ENCODE data around the gene MIS12. TPM values are rescaled to one million over a fixed set of nuclear protein-coding genes. Genes with fewer than 3 reads are reported as not detected.

Gene MIS12, protein sequence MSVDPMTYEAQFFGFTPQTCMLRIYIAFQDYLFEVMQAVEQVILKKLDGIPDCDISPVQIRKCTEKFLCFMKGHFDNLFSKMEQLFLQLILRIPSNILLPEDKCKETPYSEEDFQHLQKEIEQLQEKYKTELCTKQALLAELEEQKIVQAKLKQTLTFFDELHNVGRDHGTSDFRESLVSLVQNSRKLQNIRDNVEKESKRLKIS
- 10 to 100 TPM; 30.6 to 43.4 (median 36.4) TPM for polyA plus RNA-seq (ENCODE audit: insufficient read length in 4 of 4)

DNA sequence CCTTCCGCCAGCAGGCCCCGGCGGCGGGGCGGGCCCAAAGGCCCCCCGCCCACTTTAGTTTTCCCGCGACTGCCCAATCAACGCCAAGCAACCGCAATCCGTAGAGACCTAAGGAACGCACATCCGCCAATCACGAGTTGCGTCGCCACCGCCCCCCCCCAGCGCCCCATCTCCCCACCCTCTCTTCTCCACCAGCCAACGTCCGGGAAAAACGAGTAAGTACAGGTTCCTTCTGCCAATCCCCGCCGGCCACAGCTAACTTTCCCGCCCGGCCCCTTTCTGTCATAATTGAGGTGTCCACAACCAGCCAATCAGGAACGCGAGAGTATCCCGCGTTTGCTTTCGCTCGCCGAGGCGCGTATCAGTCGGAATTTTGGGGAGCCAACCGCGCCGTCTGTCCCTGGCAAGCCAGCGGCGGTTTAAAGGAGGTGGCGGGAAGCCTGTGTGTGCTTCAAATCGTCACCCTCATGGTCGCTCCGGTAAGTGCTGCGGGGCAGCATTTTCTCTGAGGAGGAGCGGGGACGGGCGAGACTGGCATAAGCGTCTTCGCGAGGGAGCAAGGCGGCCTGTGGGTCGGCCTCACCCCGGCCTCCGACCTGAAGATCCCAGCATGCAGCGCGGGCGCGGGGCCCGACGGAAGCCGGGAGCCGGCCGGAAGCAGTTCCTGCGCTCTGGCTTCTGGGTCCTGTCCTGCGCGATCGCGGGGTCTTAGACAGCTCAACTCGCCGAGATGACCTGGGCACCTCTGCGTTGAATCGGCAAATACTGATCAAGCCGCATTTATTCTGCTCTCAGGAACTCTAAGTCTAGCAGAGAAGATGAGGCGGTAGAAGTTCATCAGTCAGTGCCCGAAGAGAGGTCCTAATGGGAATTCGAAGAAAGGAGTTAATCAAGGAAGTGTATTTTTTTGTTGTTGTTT is at the start of gene MIS12:
MIS12 (plus strand) TSS at position 361 of the 919 bp plus-strand sequence. CDS start 2,297 bp downstream, outside the sequence.
- peak; percentile 93 to 98 (median 96) for DNase-seq (ENCODE audit: low read depth in 4 of 4, low spot score in 3 of 4)

- no peak for DNase-seq (ENCODE audit: low read depth in 4 of 4, low spot score in 3 of 4)
Observed at GRCh38 chr17:5437721-5438317, 48.5 kb upstream of the MIS12 start.

DNA sequence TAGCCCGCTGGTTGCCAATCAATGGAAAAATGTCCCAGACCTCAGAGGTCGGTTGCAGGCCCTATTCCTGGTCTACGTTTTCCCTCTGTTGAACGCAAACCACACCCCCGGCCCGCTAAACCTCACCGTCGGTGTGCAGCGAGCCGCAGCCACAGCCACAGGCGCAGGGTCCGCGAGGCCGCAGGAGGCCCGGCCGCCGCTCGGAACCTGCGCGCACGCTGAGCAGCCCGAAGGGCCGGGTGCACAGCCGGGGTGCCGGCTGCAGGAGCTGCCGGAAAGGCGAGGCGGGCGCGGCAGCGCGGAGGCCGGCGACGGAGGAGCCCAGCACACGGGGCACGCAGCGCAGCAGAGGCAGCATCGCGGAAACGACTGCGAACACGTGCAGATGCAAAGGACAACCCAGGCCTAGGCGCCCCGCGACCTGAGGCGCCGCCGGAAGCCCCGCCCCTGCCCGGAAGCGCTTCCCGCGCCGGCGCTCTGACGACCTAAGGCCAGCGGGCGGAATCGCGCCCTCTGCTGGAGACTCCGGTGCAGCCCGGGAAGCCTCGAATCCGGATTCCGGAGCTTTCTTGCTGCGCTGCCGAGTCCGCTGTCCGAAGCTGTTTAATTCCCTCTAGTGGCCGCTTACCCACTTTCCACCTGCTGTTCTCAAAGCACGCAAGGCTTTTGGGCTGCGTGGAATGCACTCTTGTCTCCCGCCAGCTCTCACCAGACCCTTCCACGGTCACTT is 47.5 kb upstream of the MIS12 start, which contains the start of gene C1QBP:
C1QBP (minus strand) TSS at position 440 of the 730 bp plus-strand sequence; CDS start at position 358, 82 bp downstream.
- peak; percentile 86 to 94 (median 90) for DNase-seq (ENCODE audit: low read depth in 4 of 4, low spot score in 3 of 4)

DNA sequence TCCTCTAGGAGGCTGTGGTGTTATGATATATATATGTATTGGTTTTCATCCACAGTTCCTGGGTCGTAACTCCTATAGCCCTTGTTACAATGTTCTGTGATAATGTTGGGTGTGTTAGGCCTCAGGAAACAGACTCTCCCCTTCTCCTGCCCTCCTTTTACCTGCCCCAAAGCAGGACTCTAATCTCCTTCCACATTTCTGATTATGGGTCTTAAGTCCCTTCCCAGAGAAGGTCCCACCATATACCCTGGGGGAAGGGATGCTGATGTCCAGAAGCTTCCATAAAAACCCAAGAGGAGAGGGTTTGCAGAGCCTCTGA is 47.0 kb upstream of the MIS12 start:
- no peak for DNase-seq (ENCODE audit: low read depth in 4 of 4, low spot score in 3 of 4)

- no peak for DNase-seq (ENCODE audit: low read depth in 4 of 4, low spot score in 3 of 4)
Observed at GRCh38 chr17:5443728-5444127, 42.6 kb upstream of the MIS12 start.

- no peak for DNase-seq (ENCODE audit: low read depth in 4 of 4, low spot score in 3 of 4)
Observed at GRCh38 chr17:5444209-5444608, 42.2 kb upstream of the MIS12 start.

DNA sequence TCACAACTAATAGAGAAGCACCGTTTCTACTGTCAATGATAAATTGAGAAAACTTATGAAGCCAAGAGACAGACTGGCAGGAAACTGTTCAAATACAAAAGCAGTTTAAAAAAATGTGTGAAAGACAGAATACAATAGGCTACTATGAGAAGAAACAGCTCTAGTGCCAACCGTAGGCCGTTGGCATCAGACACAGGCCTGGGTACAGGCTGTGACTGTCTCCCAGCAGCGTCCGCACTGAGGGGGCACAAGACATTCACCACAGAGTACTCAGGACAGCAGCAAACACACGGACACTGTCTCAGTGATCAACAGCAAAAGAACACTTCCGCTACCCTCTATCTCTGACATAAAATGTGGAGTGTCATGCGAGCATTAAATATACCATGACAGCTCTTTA is 39.6 kb upstream of the MIS12 start:
- DNase-seq (ENCODE audit: low read depth in 4 of 4, low spot score in 3 of 4) = no peak

- no peak for DNase-seq (ENCODE audit: low read depth in 4 of 4, low spot score in 3 of 4)
Observed at GRCh38 chr17:5464717-5465507, 21.5 kb upstream of the MIS12 start.

DNA sequence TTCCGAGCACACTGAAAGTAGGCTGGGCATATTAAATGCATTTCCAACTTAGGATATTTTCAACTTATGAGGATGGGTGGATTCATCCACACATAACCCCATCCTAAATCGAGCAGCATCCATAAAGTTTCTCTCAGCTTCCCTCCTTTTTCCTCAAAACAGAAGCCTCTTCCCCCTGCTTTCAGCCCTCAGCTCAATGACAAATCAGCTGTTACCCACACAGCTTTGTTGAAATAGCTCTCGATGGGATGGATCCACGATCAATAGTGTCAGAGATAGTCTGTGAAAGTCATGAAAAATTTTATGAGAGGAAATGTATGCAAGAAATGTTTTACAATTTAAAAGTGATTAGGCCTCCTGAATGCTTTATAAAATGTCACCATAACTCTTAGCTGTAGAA is 20.1 kb upstream of the MIS12 start:
- DNase-seq (ENCODE audit: low read depth in 4 of 4, low spot score in 3 of 4) = no peak

GRCh38 chr17:5467416-5467815 is 18.9 kb upstream of the MIS12 start:
- DNase-seq (ENCODE audit: low read depth in 4 of 4, low spot score in 3 of 4) = no peak

- peak in 1 of 4 donors; percentile 10 for DNase-seq (ENCODE audit: low read depth in 4 of 4, low spot score in 3 of 4)
Observed at GRCh38 chr17:5468075-5468473, 18.3 kb upstream of the MIS12 start.

DNA sequence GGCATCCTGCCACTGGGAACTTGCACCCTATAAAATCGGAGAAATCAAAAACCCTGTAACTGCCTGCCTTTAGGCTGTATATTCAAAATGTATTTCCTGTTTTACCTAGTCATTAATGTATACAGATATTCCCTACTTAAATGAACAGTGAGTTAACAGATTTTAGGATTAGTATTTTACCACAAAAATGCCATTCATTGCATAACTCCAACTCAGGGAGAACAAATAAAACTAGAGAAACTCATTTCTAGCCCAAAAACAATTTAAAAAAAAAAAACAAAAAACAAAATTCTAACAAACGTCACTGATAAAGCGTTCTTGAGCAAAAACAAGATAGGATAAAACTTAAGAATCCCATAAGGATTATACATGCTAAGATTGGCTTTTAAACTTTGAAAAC is 13.9 kb upstream of the MIS12 start:
- no peak for DNase-seq (ENCODE audit: low read depth in 4 of 4, low spot score in 3 of 4)

DNA sequence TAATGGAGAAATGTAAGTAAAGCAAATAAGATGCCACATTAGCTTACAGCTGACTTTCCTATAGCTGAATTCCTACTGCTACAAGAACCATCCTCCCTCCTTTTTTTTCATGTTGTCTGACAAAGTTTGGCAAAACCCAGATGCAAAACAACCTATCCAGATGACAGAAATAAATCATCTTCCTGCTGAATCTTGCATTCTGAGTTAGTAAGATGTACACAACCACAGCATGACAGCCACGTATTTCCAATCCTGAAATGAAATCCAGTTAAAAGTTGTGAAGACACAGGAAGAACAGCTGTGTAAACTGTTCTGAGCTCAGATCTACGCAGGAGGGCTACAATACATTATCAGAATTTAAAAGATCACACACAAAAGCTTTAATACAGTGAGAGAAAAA is 12.5 kb upstream of the MIS12 start:
- no peak for DNase-seq (ENCODE audit: low read depth in 4 of 4, low spot score in 3 of 4)

DNA sequence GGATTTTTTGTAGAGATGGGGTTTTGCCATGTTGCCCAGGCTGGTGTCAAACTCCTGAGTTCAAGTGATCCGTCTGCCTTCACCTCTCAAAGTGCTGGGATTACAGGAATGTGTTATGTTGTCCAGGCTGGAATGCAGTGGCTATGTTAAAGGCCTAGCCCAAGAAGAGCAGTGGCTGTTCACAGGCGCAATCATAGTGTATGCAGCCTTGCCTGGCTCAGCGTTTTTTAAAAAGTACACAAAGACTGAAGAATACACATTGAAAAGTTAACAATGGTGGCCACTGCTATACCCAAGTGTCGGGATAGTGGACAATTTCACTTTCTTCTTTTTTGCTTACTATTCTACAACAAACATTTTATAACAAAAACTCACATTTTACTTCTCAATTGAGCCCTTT is 7.4 kb upstream of the MIS12 start:
- no peak for DNase-seq (ENCODE audit: low read depth in 4 of 4, low spot score in 3 of 4)

DNA sequence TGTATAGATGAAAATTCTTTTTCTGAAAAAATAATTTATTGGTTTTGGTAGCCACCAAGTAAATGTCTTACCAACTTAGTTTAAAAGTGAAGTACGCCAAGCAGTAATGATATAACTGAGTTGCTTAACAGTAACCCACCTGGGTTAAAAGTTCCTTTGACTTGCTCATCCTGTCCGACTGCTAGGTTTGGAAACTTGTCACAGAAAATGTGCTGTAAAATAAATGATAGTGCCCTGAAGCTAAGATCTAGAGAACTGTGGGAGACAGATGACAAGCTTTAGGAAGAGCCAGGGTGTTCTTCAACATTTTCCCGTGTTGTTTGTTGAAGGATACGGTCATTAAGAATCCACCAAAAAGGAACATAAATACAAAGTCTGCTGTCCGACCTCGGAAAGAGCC is 5.4 kb upstream of the MIS12 start:
- no peak for DNase-seq (ENCODE audit: low read depth in 4 of 4, low spot score in 3 of 4)

DNA sequence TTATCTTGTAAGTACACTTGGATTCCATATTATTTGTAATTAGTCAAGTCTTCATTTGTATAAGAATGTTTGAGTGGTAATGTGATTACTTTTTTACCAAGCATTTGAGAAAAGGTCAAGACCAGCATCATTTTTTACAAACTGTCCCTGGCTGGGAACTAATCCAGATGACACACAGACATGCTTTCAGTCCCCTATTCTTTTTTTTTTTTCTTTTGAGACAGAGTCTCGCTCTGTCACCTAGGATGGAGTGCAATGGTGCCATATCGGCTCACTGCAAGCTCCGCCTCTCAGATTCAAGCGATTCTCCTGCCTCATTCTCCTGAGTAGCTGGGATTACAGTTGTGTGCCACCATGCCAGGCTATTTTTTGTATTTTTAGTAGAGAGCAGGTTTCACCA is 4.9 kb upstream of the MIS12 start:
- DNase-seq (ENCODE audit: low read depth in 4 of 4, low spot score in 3 of 4) = no peak

GRCh38 chr17:5485270-5486205 is 828 bp upstream of the MIS12 start, which contains the start of gene DERL2:
Gene DERL2, minus strand, starts transcription at chr17:5486178. Its CDS starts 17 bp downstream, at chr17:5486161.
- no peak for DNase-seq (ENCODE audit: low read depth in 4 of 4, low spot score in 3 of 4)

- DNase-seq (ENCODE audit: low read depth in 4 of 4, low spot score in 3 of 4) = no peak
Observed at GRCh38 chr17:5488752-5489151, 2.4 kb downstream of the MIS12 start.

DNA sequence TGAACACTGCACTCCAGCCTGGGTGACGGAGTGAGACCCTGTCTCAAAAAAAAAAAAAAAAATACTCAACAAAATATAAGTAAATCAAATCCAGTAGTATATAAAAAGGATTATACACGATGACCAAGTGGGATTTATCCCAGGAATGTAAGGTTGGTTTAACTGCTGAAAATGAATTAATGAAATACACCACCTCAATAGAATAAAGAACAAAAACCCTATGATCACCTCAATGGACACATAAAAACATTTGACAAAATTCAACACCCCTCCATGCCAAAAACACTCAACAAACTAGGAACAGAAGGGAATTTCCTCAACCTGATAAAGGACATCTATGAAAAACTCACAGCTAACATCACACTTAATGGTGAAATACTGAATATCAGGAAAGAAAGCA is 6.6 kb downstream of the MIS12 start:
- no peak for DNase-seq (ENCODE audit: low read depth in 4 of 4, low spot score in 3 of 4)
